ENCODE data around the gene DOCK8.
"Not testable (repeated sequence)": the region's sequence is repeated elsewhere in the genome, so short reads cannot be mapped to it uniquely, and the experiment has no call there.

Gene DOCK8

GRCh38 chr9:227860-228259, 13.2 kb downstream of the DOCK8 start:
- no peak for DNase-seq

GRCh38 chr9:228929-229695, 14.4 kb downstream of the DOCK8 start:
- no peak for DNase-seq

DNA sequence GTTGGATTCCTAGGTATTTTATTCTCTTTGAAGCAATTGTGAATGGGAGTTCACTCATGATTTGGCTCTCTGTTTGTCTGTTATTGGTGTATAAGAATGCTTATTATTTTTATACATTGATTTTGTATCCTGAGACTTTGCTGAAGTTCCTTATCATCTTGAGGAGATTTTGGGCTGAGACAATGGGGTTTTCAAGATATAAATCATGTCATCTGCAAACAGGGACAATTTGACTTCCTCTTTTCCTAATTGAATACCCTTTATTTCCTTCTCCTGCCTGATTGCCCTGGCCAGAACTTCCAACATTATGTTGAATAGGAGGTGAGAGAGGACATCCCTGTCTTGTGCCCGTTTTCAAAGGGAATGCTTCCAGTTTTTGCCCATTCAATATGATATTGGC, 17.0 kb downstream of the DOCK8 start:
- not testable (repeated sequence) for DNase-seq

- DNase-seq: not testable (repeated sequence)
Measured at GRCh38 chr9:233708-234107, 19.0 kb downstream of the DOCK8 start.

DNA sequence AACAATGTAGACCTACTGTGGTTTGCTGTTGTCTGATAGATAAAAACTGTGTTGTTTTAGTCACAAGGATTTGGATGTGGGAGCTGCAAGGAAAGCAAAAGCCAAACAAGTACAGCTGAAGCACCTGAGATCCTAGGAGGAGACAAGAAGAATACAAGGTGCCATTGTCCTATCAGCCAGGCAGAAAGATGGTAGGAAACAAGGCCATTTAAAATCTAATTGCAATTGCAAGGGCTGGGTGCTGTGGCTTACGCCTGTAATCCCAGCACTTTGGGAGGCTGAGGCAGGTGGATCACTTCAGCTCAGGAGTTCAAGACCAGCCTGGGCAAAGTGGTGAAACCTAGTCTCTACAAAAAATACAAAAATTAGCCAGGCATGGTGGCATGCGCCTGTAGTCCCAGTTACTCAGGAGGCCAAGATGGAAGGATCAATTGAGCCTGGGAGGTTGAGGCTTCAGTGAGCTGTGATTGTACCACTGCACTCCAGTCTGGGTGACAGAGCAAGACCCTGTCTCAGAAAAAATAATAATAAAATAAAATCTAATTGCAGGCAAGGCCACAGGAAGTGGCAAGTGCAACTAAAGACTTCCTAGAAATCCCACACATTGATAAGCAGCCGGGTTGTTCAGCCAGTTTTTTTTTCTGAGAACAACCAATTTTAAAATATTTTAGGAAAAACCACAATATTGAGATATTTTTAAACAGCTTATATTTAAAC, 22.6 kb downstream of the DOCK8 start:
- DNase-seq: no peak

- DNase-seq: no peak
Measured at GRCh38 chr9:237858-238345, 23.2 kb downstream of the DOCK8 start.

DNA sequence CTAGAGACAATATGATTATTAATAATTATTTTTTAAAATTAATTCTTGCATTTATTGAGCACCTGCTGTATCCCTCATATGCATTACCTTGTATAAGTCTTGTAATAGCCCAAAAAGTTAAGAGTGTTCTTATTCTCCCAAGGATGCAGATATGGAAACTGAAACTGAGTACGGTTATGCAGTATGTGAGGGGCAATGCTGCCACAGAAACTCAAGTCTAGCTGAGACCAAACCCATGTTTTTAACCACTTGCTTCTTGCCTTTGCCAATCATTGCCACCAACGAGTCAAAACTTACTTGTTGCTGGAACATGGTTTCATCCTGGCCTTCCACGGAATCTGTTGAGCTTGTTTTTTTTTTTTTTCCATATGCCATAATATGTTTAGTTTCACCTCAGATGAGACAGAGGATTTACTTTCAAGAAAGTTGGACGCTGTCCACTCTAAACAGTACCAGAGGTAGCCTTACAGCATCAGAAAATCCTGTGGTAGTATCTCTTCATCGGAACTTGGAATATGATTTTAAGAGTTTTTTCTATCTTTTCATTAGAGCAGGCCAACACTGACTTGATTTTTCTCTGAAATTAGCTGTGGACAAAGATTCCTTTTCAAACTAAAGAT, 27.9 kb downstream of the DOCK8 start:
- no peak for DNase-seq

- no peak for DNase-seq
Measured at GRCh38 chr9:248278-248961, 33.8 kb downstream of the DOCK8 start.

- DNase-seq: no peak
Measured at GRCh38 chr9:249025-249424, 34.4 kb downstream of the DOCK8 start.

DNA sequence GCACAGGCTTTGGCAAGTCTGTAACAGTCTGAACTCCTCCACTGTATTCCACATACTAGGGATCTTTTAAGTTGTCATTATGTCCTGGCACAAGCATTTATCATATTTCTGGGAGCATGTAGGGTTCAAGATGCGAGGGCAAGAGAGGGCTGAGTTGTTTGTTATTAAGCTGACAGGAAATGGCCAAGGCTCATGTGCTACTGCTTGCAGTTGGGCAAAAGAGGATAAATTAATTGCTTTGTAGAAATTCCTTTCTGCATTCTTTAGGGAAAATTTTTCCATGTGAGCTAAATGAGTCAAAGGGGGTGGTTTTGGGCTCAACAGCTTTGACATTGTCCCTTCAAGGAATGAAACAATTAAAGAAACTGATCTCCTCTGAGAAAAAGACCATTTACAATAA, 35.4 kb downstream of the DOCK8 start:
- DNase-seq: no peak

DNA sequence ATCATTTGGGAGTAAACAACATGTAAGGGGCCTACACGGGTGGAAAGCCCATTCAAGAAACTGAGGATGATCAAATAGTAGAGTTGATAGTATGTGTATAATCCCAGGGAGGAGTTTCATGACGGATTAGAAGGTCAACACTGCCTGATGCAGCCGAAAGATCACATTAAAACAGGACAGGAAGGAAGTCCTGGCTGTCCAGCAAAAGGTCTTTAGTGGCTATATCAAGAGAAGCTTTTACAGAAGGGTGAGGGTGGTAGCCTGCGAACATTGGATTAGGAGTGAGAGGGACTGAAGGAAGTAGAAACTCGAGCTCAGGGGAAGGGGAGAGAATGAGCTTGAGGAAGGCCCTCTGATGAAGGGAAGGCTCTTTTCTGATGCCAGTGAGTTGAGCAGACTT, 36.0 kb downstream of the DOCK8 start:
- DNase-seq: no peak

- no peak for DNase-seq
Measured at GRCh38 chr9:251398-251797, 36.7 kb downstream of the DOCK8 start.

GRCh38 chr9:253539-253938, 38.9 kb downstream of the DOCK8 start:
- no peak for DNase-seq

- no peak for DNase-seq
Measured at GRCh38 chr9:254516-254915, 39.9 kb downstream of the DOCK8 start.

- DNase-seq: no peak
Measured at GRCh38 chr9:257957-258356, 43.3 kb downstream of the DOCK8 start.

DNA sequence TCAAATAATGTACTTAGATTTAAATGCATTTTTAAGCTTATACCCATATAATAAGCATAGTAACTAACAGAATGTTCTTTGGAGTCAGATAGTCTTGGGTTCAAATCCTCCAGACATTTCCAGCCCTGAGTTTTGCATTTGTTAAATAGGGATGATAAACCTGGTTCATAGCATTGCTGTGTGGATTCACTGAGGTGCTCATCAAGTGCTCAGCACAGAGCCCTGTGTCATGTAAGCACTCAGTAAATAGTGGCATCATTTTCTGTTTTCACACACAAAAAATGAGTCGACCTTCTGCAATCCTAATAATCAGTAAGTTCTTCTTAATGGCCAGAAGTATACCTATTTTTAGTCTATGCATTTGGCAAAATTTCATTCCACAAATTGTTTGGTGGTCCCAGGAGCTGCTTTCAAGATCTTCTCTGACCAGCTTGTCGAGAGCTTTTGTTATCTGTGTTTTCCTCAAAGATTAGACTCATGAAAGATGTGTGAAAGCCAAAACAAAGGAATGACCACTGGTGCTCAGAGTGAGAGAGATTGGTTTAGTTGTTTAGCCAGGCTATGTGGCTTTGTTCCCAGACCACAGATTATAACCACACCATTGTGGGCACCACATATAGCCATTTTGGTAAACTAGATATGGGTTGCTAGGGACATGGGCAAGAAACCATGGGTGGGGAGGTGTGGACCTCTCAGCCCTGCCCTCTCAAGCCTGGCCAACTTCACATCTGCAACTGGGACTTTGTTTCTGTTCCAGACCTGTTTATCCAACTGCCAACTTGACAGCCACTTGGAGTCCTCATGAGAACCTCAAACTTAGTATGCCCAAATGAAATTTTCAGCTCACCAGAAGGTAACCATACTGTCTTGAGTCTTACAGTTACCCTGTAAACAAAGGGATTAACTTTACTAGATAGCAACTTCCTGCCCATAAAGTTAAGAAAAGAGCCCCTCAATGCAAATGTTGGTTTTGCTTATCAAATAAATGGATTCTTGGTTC, 45.0 kb downstream of the DOCK8 start:
- DNase-seq: no peak

DNA sequence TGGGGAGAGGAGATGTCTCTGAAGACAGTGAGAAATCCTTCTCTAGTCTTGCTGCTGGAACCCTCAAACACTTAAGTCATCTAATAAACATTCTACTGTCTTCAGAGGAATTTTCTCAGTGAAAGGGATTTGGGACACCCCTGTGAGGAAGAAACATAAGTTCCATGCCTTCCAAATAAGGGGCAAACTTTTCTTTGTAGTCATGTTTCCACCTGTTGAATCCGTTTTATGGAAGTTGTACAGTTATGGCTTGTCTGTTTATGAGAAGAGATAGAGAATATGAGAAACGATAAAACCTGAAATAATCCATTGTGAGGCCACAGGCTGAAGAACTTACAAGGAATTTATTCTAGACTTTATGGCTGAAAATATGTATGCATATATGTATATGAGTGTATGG, 49.6 kb downstream of the DOCK8 start:
- no peak for DNase-seq

- no peak for DNase-seq
Measured at GRCh38 chr9:265209-265870, 50.7 kb downstream of the DOCK8 start.

DNA sequence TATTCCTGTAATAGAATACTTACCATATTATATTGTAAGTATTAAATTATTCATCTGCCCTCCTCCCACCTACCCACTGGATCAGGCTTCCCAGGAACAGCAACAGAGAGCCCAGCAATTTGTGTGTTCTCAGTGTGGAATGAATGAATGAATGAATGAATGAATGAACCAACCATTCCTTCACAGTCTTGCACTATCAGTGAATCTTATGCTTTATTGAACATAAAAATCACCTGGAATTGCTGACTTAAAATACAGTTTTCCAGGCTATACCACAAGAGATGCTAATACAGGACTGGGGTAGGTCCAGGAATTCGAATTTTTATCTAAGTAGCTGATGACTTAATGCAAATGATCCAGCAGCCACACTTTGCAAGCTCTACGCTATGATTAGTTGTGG, 51.6 kb downstream of the DOCK8 start:
- DNase-seq: no peak

GRCh38 chr9:268616-269015, 54.0 kb downstream of the DOCK8 start:
- DNase-seq: no peak

- no peak for DNase-seq
Measured at GRCh38 chr9:269081-269711, 54.5 kb downstream of the DOCK8 start.
